OCI-LY1 (cell line): Measurements from ENCODE around the gene GPR17.

ENCODE experiments used
- H2AFZ ChIP-seq: fragments of 200-600 bp; sonication (generic), shearing (Covaris generic); 2 replicates; pipeline ENCODE4 v1.6.0; 2014; ENCODE audit warnings: antibody characterized with exemption, mild to moderate bottlenecking, low read length
- H3F3A ChIP-seq: fragments of 200-600 bp; sonication (generic), shearing (Covaris generic); 2 replicates; pipeline ENCODE4 v1.6.0; 2014; ENCODE audit warnings: mild to moderate bottlenecking, antibody characterized with exemption, low read length, moderate library complexity; ENCODE audit not compliant: insufficient read depth
- H3K27ac ChIP-seq: fragments of 200-600 bp; sonication (generic); 2 replicates; pipeline ENCODE4 v1.5.1; 2014; ENCODE audit warnings: low read length, mixed run types, mild to moderate bottlenecking, low read depth; ENCODE audit not compliant: poor library complexity, severe bottlenecking
- H3K27me3 ChIP-seq: fragments of 200-600 bp; sonication (generic); 2 replicates; pipeline ENCODE4 v1.6.0; 2014; ENCODE audit warnings: antibody characterized with exemption, mild to moderate bottlenecking, low read length, moderate library complexity; ENCODE audit not compliant: insufficient read depth
- H3K36me3 ChIP-seq: fragments of 200-600 bp; sonication (generic); 2 replicates; pipeline ENCODE4 v1.6.1; 2014; ENCODE audit warnings: mild to moderate bottlenecking, antibody characterized with exemption, low read length, moderate library complexity, mixed read lengths; ENCODE audit not compliant: insufficient read depth
- H3K4me1 ChIP-seq: fragments of 200-600 bp; sonication (generic); 2 replicates; pipeline ENCODE4 v1.5.1; 2014; ENCODE audit warnings: mild to moderate bottlenecking, low read length, moderate library complexity; ENCODE audit not compliant: insufficient read depth, severe bottlenecking
- H3K4me2 ChIP-seq: fragments of 200-600 bp; sonication (generic), shearing (Covaris generic); 2 replicates; pipeline ENCODE4 v1.6.1; 2014; ENCODE audit warnings: low read length
- H3K4me3 ChIP-seq: fragments of 200-600 bp; sonication (generic); 2 replicates; pipeline ENCODE4 v1.5.1; 2014; ENCODE audit warnings: low read length, low read depth, mild to moderate bottlenecking, mixed read lengths; ENCODE audit not compliant: poor library complexity, severe bottlenecking
- H3K79me2 ChIP-seq: fragments of 200-600 bp; shearing (Covaris generic); 2 replicates; pipeline ENCODE4 v1.6.1; 2016; ENCODE audit warnings: mixed run types, low read length, mixed read lengths; ENCODE audit not compliant: insufficient read depth
- H3K9ac ChIP-seq: fragments of 200-600 bp; sonication (generic), shearing (Covaris generic); 2 replicates; pipeline ENCODE4 v1.6.1; 2014; ENCODE audit warnings: mild to moderate bottlenecking, low read length, mixed read lengths
- H3K9me2 ChIP-seq: fragments of 200-600 bp; sonication (generic), shearing (Covaris generic); 2 replicates; pipeline ENCODE4 v1.6.1; 2014; ENCODE audit warnings: low read depth, mild to moderate bottlenecking, low read length, mixed read lengths
- H3K9me3 ChIP-seq: fragments of 200-600 bp; shearing (Covaris generic); 2 replicates; pipeline ENCODE4 v1.6.1; 2014; ENCODE audit warnings: low read length, mixed read lengths
- H4K20me1 ChIP-seq: fragments of 200-600 bp; sonication (generic), shearing (Covaris generic); 2 replicates; pipeline ENCODE4 v1.6.0; 2016; ENCODE audit warnings: mild to moderate bottlenecking, low read length; ENCODE audit not compliant: insufficient read depth
- CTCF ChIP-seq: fragments of 200-600 bp; sonication (generic), shearing (Covaris generic); IDR thresholded peaks from 2 replicates; pipeline ENCODE4 v1.5.1; 2017; ENCODE audit warnings: mild to moderate bottlenecking, antibody characterized with exemption, low read length, moderate library complexity, mixed read lengths
- EZH2 ChIP-seq: fragments of 200-600 bp; sonication (generic), shearing (Covaris generic); IDR thresholded peaks from 2 replicates; pipeline ENCODE4 v1.8.0; 2017; ENCODE audit warnings: borderline replicate concordance, mixed run types, mild to moderate bottlenecking, antibody characterized with exemption, low read length, moderate library complexity, mixed read lengths

The GPR17 gene

GRCh38 chr2:127597984-127598380 is 48.0 kb upstream of the GPR17 start:
- H3K9ac ChIP-seq = no peak overlapping the region
- TF ChIP-seq CTCF (no peak), EZH2 (no peak)
- no peak overlapping the region for H3K4me3 ChIP-seq
- H3K4me2 ChIP-seq = no peak overlapping the region
- H3K9me3 ChIP-seq = peaks cover 5% of the 10 kb centered on the region; the same call in 1 of the 2 replicates
- H3K79me2 ChIP-seq = no peaks in the 10 kb centered on the region
- H3K27ac ChIP-seq = no peak overlapping the region
- no peak overlapping the region for H2AFZ ChIP-seq
- no peaks in the 10 kb centered on the region for H3F3A ChIP-seq
- H3K27me3 ChIP-seq = peaks cover 4% of the 10 kb centered on the region; the same call in 1 of the 2 replicates
- H3K36me3 ChIP-seq = no peaks in the 10 kb centered on the region
- no peaks in the 10 kb centered on the region for H4K20me1 ChIP-seq
- H3K4me1 ChIP-seq = no peaks in the 10 kb centered on the region
- H3K9me2 ChIP-seq = no peaks in the 10 kb centered on the region

GRCh38 chr2:127598711-127599110 is 47.2 kb upstream of the GPR17 start:
- H3K4me3 ChIP-seq = no peak overlapping the region
- H3K27ac ChIP-seq = no peak overlapping the region
- H3K36me3 ChIP-seq = no peaks in the 10 kb centered on the region
- H3K27me3 ChIP-seq = peaks cover 8% of the 10 kb centered on the region; the same call in 1 of the 2 replicates
- H3K4me2 ChIP-seq = no peak overlapping the region
- no peaks in the 10 kb centered on the region for H3K9me2 ChIP-seq
- H3K79me2 ChIP-seq = no peaks in the 10 kb centered on the region
- H3K9me3 ChIP-seq = peaks cover 5% of the 10 kb centered on the region; the same call in 1 of the 2 replicates
- H3F3A ChIP-seq = no peaks in the 10 kb centered on the region
- no peaks in the 10 kb centered on the region for H3K4me1 ChIP-seq
- H4K20me1 ChIP-seq = no peaks in the 10 kb centered on the region
- H3K9ac ChIP-seq = no peak overlapping the region
- no peak for TF ChIP-seq EZH2
- no peak for TF ChIP-seq CTCF
- no peak overlapping the region for H2AFZ ChIP-seq

- H3K27me3 ChIP-seq = peaks cover 8% of the 10 kb centered on the region; the same call in 1 of the 2 replicates
- no peak overlapping the region for H3K4me3 ChIP-seq
- no peaks in the 10 kb centered on the region for H3K36me3 ChIP-seq
- no peak overlapping the region for H3K9ac ChIP-seq
- TF ChIP-seq CTCF (no peak), EZH2 (no peak)
- no peaks in the 10 kb centered on the region for H4K20me1 ChIP-seq
- no peaks in the 10 kb centered on the region for H3F3A ChIP-seq
- H3K79me2 ChIP-seq = no peaks in the 10 kb centered on the region
- H3K27ac ChIP-seq = no peak overlapping the region
- no peak overlapping the region for H3K4me2 ChIP-seq
- H3K9me2 ChIP-seq = no peaks in the 10 kb centered on the region
- H2AFZ ChIP-seq = no peak overlapping the region
- no peaks in the 10 kb centered on the region for H3K4me1 ChIP-seq
- peaks cover 5% of the 10 kb centered on the region; the same call in 1 of the 2 replicates for H3K9me3 ChIP-seq
Observed at GRCh38 chr2:127599211-127599610, 46.7 kb upstream of the GPR17 start.
